Activated T-cell treated with anti-CD3 and anti-CD28 coated beads for 24 hours (primary cell): ENCODE data around the gene CDKN1C.
"Not testable (repeated sequence)": the region's sequence is repeated elsewhere in the genome, so short reads cannot be mapped to it uniquely, and the experiment has no call there.

ENCODE experiments used
- DNase-seq: peaks from one replicate; pipeline ENCODE4 v3.0.0-alpha.2; 2020; ENCODE audit warnings: low read depth

The CDKN1C gene

DNA sequence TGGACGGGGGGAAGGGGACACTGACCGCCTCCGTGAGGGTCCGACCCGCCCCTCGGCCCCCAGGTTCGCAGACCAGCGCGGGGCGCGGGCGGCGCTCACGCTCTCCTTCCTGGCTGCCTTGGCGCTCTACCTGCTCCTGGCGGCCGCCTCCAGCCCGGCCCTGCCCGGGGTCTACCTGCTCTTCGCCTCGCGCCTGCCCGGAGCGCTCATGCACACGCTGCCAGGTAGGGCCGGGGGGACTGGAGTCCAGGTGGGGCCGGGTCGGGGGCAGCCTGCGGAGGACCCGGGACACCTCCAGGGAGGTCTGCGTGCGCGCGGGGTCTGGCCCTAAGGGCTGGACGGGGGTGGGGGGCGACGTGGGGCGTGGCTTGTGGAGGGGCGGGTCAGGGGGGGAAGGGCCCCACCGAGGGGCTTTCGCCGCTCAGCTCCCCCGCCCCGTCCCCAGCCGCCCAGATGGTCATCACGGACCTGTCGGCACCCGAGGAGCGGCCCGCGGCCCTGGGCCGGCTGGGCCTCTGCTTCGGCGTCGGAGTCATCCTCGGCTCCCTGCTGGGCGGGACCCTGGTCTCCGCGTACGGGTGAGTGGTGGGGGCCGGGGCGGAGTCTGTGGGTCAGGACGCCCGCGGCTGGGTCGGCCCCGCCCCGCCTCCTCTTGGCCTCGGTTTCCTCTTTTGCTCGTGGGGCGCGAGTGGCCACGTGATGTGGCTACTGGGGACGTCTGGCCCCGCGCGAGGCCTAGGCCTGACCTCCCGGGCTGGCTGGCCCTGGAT, 23.7 kb upstream of the CDKN1C start:
- DNase-seq = no peak

DNA sequence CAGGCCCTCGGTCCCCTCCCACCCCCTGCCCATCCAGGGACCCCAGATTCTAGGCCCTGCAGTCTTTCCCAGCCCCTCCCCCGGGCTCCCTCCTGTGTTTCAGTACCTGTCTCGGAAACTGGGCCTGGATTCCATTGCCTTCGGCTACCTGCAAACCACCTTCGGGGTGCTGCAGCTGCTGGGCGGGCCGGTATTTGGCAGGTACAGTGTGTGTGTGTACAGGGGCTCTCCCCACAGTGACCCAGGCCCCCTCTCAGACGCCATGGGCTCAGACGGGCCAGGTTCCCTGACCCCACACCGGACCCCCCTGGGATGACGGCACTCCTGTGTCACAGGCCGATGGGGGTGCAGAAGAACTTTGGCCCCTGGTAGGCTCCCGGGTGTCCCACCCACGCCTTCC, 22.6 kb upstream of the CDKN1C start:
- DNase-seq = no peak

DNA sequence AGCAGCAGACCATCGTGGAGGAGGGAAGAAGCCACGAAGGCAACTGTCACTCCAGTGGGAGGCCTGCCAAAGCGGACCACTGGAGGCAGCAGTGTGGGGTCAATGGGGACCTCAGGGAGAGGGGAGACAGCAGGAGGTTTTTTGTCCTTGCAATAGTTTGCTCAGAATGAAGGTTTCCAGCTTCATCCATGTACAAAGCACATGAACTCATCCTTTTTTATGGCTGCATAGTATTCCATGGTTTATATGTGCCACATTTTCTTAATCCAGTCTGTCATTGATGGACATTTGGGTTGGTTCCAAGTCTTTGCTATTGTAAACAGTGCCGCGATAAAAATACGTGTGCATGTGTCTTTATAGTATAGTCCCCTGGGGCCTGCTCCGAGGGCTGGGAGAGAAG, 19.7 kb upstream of the CDKN1C start:
- DNase-seq = not testable (repeated sequence)

DNA sequence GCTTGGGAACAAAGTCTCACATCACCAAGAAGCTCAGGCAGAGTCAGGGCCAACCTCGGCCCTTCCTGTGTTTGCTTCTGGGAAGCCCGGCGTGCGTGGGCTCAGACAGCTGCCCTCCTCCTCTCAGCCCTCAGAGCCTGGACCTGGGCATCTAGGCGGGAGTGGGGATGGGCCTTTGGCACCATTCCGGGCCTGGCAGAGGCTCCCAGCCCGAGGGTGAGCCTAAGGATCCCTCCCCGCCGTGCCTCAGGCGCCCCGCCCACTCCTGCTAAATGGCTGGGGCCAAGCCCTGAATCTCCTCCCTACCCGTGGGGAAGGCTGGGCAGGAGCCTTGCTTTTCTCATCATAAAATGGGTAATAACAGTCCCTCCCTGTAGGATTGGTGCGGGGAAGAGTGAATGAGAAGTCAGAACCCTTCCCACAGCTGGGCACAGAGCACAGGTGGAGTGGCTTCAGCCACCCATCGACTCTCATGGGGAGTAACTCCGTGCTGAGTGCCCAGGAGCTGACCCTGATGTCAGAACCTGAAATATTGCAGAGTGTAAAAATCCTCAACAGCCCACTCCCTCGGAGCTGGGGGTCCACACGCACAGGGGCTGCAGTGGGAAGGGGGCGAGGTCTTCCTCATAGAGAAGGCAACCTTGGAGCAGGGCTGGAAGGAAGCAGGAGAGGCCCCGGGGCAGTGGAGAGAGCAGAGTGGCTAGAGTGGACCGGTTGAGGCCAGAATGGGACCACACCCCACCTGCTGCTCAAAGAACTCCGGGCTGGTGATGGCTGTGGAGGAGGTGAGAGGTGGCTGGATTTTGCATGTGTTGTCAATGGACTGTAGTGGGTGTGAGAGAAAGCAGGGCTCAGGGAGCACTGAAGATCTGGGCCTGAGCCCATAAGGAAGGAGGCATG, 18.8 kb upstream of the CDKN1C start:
- DNase-seq = no peak

GRCh38 chr11:2903672-2904011, 18.1 kb upstream of the CDKN1C start:
- no peak for DNase-seq

DNA sequence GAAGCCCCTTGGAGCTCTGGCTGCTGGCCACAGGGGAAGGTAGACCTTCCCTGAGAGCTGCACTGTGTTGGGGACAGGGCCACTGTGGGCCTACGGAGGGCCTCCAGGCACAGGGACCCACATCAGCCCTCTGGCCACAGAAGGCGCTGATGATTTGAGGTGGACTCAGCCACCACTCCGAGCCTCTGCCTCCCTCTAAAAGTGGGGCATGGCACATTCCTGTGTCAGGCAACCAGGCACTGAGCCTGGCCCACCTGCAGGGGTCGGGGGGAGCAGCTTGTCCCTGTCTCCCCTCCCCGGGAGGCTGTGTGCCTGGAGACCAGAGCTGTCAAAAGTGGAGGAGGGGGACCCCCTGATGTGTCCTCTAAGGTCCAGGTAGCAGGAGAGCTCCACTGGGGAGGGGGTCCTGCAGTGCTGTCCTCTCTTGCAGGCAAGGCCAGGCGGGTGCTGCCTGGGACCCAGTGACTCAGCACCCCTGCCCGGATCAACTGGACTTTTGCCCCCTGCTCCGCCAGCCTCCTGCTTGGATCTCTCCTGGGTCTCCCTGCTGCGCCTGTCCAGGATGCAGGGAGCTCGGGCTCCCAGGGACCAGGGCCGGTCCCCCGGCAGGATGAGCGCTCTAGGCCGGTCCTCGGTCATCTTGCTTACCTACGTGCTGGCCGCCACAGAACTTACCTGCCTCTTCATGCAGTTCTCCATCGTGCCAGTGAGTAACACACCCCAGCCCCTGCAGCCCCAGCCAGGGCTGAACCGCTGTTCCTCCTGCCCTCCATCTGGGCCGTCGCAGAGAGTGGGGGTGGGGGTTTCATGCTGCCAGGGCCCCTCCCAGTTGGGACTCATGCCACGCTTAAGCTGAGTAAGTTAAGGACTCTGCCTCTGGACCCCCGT, 17.5 kb upstream of the CDKN1C start:
- DNase-seq = no peak

GRCh38 chr11:2901854-2902783, 16.5 kb upstream of the CDKN1C start:
- peak; percentile 92 for DNase-seq

- no peak for DNase-seq
These were observed 15.7 kb upstream of the CDKN1C start for GRCh38 chr11:2901196-2901796.

DNA sequence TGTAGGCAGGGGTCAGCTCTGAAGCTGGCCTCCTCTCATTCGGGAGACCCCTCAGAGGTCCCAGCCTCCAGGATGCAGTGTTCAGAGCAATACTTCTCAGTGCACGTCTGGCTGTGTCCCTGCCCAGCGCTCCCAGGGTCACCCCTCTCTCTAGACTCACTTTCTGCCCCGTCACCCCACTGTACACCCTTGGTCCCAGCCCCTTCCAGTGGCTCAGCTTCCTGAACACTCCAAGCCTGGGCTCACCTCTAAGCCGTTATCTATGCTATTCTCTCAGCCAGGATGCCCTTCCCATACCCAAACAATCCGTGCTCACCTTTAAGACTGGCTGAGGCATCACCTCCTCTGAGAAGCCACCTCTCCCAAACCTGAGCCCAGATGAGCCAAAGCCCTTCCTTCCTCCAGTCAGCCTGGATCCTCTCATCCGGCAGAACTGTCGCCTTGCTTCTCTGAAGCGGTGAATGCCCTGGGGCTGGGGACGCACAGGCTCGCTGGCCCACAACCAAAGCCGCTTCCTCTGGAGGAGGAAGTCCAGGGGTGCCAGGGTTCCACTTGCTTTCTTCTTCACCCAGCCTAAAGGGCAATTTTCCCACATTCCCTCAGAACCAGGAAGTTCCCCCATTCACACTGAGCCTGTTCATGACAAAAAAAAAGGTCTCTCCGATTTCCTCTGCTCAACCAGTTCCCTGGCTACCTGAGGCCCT, 13.7 kb upstream of the CDKN1C start:
- no peak for DNase-seq

DNA sequence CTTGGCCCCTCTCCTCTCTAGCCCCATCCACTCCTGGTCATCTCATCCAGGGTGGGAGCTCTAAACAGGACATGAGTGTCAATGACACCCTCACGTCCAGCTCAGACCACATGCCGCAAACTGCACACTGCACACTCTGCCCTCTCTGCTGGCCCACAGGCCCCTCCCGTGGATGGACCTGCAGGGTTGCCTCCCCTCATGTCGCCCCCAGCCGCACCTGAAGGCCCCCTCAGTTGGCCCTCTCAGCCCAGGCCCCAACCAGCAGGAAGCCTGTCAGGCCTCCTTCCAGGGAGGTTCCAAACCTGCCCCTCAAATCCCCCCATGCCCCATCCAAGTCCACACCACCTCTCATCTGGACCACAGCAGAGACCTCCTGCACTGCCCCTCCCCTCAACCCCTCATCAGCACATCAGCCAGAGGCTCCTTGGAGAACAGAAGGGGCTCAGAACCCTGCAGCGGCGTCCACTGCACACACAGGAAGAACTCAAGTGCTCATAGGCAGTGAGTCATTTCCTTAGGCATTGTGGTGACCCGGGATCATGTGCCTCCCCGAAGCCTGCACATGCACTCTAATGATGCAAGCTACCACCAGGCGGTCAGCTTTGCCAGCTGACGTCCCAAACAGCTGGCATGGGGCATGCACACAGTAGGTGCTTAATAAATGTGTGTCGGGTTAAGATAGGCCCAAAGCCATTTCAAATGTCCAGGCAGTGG, 12.9 kb upstream of the CDKN1C start:
- DNase-seq = peak; percentile 39

- DNase-seq = no peak
These were observed 11.5 kb upstream of the CDKN1C start for GRCh38 chr11:2897048-2897447.

GRCh38 chr11:2896047-2896446, 10.5 kb upstream of the CDKN1C start:
- DNase-seq = no peak

DNA sequence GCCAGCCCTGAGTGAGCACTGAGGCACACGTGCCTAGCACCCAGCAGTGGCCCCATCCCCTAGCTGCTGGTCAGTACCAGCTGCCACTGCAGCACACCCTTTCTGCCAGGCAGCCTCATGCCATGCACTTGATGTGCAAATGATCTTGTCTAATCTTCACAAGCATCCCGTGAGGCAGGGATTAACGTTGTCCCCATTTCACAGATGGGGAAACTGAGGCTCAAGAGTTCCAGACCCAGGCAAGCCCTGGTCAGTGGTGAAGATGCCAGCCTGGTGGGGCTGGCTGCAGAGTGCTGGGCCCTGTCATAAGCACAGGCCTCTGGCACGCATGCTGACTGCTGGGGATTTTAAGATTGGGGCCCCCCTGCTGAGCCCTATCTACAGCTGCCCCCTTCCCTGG, 8.4 kb upstream of the CDKN1C start:
- no peak for DNase-seq

GRCh38 chr11:2892967-2893528, 7.5 kb upstream of the CDKN1C start:
- no peak for DNase-seq

GRCh38 chr11:2892215-2892966, 6.8 kb upstream of the CDKN1C start:
- DNase-seq = peak; percentile 44

- DNase-seq = no peak
These were observed 6.0 kb upstream of the CDKN1C start for GRCh38 chr11:2891326-2892214.
